Activated gamma-delta T cell (primary cell): ENCODE results near the gene RPS19BP1.
"Not testable (repeated sequence)": the region's sequence is repeated elsewhere in the genome, so short reads cannot be mapped to it uniquely, and the experiment has no call there.

Experiments used
- DNase-seq: peaks from one replicate; lab custom pipeline; 2025; lab: John Stamatoyannopoulos, UW

Gene RPS19BP1

GRCh38 chr22:39514373-39514973 lies 18.1 kb downstream of the RPS19BP1 start:
- no peak for DNase-seq

GRCh38 chr22:39513791-39514190 lies 18.8 kb downstream of the RPS19BP1 start:
- no peak for DNase-seq

- DNase-seq: no peak
Observed at GRCh38 chr22:39512026-39512425, 20.5 kb downstream of the RPS19BP1 start.

- no peak for DNase-seq
Observed at GRCh38 chr22:39511226-39511625, 21.3 kb downstream of the RPS19BP1 start.

GRCh38 chr22:39510529-39511149 lies 21.9 kb downstream of the RPS19BP1 start:
- no peak for DNase-seq

- DNase-seq: no peak
Observed at GRCh38 chr22:39508393-39508792, 24.2 kb downstream of the RPS19BP1 start.

- not testable (repeated sequence) for DNase-seq
Observed at GRCh38 chr22:39507021-39507420, 25.5 kb downstream of the RPS19BP1 start.

- DNase-seq: no peak
Observed at GRCh38 chr22:39504071-39504470, 28.5 kb downstream of the RPS19BP1 start.

GRCh38 chr22:39503630-39504029 lies 28.9 kb downstream of the RPS19BP1 start:
- DNase-seq: no peak

- DNase-seq: no peak
Observed at GRCh38 chr22:39502789-39503409, 29.6 kb downstream of the RPS19BP1 start.

- peak; percentile 76 for DNase-seq
Observed at GRCh38 chr22:39502109-39502788, 30.3 kb downstream of the RPS19BP1 start, which contains the start of gene MIEF1. Gene MIEF1, plus strand, starts transcription at chr22:39502290. Its CDS starts 9,005 bp downstream, at chr22:39511295.

- no peak for DNase-seq
Observed at GRCh38 chr22:39501644-39502108, 30.9 kb downstream of the RPS19BP1 start.

GRCh38 chr22:39500101-39500500 lies 32.4 kb downstream of the RPS19BP1 start:
- DNase-seq: no peak

GRCh38 chr22:39498802-39499201 lies 33.7 kb downstream of the RPS19BP1 start:
- DNase-seq: no peak

GRCh38 chr22:39498368-39498767 lies 34.2 kb downstream of the RPS19BP1 start:
- no peak for DNase-seq

- no peak for DNase-seq
Observed at GRCh38 chr22:39497429-39497828, 35.1 kb downstream of the RPS19BP1 start.

- no peak for DNase-seq
Observed at GRCh38 chr22:39496131-39496838, 36.3 kb downstream of the RPS19BP1 start.

- DNase-seq: no peak
Observed at GRCh38 chr22:39494471-39495120, 38.0 kb downstream of the RPS19BP1 start.

GRCh38 chr22:39493759-39494158 lies 38.8 kb downstream of the RPS19BP1 start:
- no peak for DNase-seq

GRCh38 chr22:39492186-39492585 lies 40.4 kb downstream of the RPS19BP1 start:
- no peak for DNase-seq

GRCh38 chr22:39491696-39492095 lies 40.9 kb downstream of the RPS19BP1 start:
- DNase-seq: no peak
